Measurements from ENCODE around the gene RAB40B.

DNA sequence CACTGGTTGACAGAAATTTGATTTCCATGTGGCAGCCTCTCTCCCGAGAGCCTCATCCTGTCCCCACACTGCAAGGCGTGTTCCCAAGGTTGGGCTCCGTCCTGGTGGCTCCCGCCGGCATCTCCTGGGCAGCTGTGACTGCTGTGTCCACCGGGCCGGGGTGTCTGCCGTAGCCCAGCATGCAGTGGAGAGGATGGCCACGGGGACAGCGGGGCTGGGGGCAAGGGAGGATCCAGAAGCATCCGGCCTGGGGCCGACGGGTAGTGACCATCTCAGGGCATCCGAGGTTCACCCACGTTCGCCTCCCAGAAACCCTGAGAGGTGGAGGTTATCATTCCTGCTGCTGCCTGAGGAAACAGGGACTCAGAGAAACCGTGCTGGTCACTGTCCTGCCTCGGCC, 7.3 kb upstream of the RAB40B start:
- no peak for TF ChIP-seq POLR2AphosphoS5 (IDR thresholded peaks at IDR 0.05; ENCODE audit: low read depth, low read length)
- TF ChIP-seq, protein P1, sequence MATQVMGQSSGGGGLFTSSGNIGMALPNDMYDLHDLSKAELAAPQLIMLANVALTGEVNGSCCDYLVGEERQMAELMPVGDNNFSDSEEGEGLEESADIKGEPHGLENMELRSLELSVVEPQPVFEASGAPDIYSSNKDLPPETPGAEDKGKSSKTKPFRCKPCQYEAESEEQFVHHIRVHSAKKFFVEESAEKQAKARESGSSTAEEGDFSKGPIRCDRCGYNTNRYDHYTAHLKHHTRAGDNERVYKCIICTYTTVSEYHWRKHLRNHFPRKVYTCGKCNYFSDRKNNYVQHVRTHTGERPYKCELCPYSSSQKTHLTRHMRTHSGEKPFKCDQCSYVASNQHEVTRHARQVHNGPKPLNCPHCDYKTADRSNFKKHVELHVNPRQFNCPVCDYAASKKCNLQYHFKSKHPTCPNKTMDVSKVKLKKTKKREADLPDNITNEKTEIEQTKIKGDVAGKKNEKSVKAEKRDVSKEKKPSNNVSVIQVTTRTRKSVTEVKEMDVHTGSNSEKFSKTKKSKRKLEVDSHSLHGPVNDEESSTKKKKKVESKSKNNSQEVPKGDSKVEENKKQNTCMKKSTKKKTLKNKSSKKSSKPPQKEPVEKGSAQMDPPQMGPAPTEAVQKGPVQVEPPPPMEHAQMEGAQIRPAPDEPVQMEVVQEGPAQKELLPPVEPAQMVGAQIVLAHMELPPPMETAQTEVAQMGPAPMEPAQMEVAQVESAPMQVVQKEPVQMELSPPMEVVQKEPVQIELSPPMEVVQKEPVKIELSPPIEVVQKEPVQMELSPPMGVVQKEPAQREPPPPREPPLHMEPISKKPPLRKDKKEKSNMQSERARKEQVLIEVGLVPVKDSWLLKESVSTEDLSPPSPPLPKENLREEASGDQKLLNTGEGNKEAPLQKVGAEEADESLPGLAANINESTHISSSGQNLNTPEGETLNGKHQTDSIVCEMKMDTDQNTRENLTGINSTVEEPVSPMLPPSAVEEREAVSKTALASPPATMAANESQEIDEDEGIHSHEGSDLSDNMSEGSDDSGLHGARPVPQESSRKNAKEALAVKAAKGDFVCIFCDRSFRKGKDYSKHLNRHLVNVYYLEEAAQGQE (IDR thresholded peaks at IDR 0.05; ENCODE audit: insufficient read depth in 1 of 2, low read depth in 2 of 2, low read length in 2 of 2), result no peak
